ENCODE results near the gene TRIM37. TPM values are rescaled to one million over a fixed set of nuclear protein-coding genes. Genes with fewer than 3 reads are reported as not detected.

The TRIM37 gene
- total and polyA plus RNA-seq, 2 of the 8 experiments (the other 6 are each of a cell fraction or from before 2014, with no cell fraction given), result 38.2 to 57.0 TPM

DNA sequence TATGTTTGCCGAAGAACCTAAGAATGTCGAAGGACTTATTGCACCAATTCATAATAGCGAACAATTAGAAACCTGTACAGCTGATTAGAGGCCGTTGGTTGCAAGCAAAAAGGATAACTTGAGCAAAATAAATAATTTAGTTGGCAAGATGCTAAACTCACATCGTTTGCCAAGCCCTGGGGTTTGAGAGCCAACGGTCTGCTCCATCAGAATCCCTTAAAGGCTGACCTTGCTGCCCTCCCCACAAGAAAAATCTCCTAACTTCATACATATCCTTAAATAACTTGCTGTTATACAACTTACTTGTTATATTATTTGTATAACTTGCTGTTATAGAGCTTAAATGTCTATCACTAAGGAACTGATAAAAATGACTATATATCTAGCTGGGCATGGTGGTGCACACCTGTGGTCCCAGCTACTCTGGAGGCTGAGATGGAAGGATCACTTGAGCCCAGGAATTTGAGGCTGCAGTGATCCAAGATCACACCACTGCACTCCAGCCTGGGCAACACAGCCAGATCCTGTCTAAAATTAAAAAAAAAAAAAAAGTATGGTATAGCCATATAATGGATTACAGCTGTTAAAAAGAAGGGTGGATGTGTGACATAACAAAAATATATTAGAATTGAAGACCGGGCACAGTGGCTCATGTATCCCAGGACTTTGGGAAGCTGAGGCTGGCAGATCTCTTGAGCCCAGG lies 1.9 kb upstream of the TRIM37 start (continued):
- TF ChIP-seq, protein P1, sequence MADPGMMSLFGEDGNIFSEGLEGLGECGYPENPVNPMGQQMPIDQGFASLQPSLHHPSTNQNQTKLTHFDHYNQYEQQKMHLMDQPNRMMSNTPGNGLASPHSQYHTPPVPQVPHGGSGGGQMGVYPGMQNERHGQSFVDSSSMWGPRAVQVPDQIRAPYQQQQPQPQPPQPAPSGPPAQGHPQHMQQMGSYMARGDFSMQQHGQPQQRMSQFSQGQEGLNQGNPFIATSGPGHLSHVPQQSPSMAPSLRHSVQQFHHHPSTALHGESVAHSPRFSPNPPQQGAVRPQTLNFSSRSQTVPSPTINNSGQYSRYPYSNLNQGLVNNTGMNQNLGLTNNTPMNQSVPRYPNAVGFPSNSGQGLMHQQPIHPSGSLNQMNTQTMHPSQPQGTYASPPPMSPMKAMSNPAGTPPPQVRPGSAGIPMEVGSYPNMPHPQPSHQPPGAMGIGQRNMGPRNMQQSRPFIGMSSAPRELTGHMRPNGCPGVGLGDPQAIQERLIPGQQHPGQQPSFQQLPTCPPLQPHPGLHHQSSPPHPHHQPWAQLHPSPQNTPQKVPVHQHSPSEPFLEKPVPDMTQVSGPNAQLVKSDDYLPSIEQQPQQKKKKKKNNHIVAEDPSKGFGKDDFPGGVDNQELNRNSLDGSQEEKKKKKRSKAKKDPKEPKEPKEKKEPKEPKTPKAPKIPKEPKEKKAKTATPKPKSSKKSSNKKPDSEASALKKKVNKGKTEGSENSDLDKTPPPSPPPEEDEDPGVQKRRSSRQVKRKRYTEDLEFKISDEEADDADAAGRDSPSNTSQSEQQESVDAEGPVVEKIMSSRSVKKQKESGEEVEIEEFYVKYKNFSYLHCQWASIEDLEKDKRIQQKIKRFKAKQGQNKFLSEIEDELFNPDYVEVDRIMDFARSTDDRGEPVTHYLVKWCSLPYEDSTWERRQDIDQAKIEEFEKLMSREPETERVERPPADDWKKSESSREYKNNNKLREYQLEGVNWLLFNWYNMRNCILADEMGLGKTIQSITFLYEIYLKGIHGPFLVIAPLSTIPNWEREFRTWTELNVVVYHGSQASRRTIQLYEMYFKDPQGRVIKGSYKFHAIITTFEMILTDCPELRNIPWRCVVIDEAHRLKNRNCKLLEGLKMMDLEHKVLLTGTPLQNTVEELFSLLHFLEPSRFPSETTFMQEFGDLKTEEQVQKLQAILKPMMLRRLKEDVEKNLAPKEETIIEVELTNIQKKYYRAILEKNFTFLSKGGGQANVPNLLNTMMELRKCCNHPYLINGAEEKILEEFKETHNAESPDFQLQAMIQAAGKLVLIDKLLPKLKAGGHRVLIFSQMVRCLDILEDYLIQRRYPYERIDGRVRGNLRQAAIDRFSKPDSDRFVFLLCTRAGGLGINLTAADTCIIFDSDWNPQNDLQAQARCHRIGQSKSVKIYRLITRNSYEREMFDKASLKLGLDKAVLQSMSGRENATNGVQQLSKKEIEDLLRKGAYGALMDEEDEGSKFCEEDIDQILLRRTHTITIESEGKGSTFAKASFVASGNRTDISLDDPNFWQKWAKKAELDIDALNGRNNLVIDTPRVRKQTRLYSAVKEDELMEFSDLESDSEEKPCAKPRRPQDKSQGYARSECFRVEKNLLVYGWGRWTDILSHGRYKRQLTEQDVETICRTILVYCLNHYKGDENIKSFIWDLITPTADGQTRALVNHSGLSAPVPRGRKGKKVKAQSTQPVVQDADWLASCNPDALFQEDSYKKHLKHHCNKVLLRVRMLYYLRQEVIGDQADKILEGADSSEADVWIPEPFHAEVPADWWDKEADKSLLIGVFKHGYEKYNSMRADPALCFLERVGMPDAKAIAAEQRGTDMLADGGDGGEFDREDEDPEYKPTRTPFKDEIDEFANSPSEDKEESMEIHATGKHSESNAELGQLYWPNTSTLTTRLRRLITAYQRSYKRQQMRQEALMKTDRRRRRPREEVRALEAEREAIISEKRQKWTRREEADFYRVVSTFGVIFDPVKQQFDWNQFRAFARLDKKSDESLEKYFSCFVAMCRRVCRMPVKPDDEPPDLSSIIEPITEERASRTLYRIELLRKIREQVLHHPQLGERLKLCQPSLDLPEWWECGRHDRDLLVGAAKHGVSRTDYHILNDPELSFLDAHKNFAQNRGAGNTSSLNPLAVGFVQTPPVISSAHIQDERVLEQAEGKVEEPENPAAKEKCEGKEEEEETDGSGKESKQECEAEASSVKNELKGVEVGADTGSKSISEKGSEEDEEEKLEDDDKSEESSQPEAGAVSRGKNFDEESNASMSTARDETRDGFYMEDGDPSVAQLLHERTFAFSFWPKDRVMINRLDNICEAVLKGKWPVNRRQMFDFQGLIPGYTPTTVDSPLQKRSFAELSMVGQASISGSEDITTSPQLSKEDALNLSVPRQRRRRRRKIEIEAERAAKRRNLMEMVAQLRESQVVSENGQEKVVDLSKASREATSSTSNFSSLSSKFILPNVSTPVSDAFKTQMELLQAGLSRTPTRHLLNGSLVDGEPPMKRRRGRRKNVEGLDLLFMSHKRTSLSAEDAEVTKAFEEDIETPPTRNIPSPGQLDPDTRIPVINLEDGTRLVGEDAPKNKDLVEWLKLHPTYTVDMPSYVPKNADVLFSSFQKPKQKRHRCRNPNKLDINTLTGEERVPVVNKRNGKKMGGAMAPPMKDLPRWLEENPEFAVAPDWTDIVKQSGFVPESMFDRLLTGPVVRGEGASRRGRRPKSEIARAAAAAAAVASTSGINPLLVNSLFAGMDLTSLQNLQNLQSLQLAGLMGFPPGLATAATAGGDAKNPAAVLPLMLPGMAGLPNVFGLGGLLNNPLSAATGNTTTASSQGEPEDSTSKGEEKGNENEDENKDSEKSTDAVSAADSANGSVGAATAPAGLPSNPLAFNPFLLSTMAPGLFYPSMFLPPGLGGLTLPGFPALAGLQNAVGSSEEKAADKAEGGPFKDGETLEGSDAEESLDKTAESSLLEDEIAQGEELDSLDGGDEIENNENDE (IDR thresholded peaks at IDR 0.05; ENCODE audit: insufficient replicate concordance, low read length), result no peak
- TF ChIP-seq SP4 (IDR thresholded peaks at IDR 0.05; ENCODE audit: low read length) (no peak), SIX5 (IDR thresholded peaks at IDR 0.05; ENCODE audit: low read depth, low read length) (no peak), GABPA (IDR thresholded peaks at IDR 0.05; ENCODE audit: borderline replicate concordance, insufficient read depth, low read length) (no peak), ASH2L (IDR thresholded peaks at IDR 0.05; ENCODE audit: low read length) (no peak), NANOG (IDR thresholded peaks at IDR 0.05; ENCODE audit: insufficient read depth, low read depth, low read length, poor library complexity, severe bottlenecking) (no peak), SRF (IDR thresholded peaks at IDR 0.05; ENCODE audit: low read depth, low read length) (no peak)

All from H1 (cell line).